H4 (cell line): ENCODE data around the gene PSMA3. TPM values are rescaled to one million over a fixed set of nuclear protein-coding genes. Genes with fewer than 3 reads are reported as not detected.

Experiments used
- DNase-seq: peaks from one replicate; pipeline ENCODE4 v3.0.0-alpha.2; 2015; ENCODE audit warnings: low spot score
- total RNA-seq: library from RNA; depleted of rRNA; stranded (reverse); fragments of >200 nt; shearing (Covaris generic); gene quantifications from 2 replicates; pipeline ENCODE4 v1.2.3, GENCODE V29; 2014

PSMA3 gene
- total RNA-seq, 1 experiment from 2014 or later, result 292 TPM

DNA sequence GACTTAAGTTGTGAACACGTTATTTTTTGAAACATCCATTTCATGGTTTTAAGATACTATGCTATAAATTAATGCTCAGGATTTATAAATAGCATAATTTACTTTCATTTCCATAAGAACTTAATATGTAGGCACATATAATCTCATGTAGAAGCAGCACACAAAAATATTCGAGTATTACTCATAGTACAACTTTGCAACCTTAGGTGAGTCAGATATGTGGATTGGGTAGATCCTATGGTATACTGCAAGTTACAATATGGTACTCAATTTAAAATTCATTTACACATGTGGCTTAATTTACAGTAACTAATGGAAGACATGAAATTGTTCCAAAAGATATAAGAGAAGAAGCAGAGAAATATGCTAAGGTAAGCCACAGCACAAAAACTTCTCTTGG is 26.0 kb downstream of the PSMA3 start:
- no peak for DNase-seq

DNA sequence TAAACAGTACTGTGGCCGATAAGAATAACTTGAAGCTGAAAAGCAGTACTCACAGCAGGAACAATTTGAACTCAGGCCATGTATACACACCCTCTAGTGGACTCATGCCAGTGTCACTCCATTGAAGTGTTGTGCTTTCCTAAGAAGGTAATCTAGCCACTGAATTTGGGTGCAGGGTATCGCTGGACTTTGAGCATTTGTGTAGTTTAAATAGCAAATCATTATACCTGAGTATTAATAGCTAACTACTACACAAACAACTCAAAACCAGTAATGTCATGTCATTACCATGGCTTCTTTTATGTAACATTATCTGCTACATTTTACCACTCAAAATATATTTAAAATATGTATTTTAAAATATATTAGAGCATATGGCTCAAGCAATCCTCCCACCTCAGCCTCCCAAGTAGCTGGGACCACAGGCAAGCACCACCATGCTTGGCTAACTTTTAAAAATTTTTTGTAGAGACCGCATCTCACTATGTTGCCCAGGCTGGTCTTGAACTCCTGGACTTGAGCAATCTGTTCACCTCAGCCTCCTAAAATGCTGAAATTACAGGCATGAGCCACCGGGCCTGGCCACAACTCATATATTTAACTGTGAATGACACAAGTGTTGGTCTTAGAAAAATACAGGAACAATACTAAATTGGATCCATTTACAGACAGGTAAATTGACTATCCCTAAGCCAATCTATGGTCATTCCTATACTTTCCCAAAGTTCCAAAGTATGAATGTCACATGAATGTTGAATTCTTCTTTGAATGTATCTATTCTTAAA is 28.1 kb downstream of the PSMA3 start:
- peak; percentile 16 for DNase-seq

DNA sequence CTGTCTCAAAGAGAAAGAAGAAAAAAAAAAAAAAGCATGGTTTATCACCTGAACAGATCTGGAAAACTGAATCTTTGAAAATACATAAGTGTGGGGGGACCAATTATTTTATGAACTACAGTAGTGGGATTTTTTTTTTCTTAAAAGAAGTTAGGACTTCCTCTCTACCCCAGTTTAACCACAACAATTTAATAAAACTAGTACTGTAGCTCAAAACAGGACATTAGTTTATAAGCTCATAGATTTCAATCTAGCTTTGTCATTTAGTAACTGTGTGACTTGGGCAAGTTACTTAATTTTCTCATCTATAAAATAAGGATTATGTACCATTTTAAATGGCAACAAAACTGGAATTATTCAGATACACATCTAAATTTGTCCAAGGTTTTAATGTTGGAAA is 30.2 kb downstream of the PSMA3 start:
- no peak for DNase-seq

DNA sequence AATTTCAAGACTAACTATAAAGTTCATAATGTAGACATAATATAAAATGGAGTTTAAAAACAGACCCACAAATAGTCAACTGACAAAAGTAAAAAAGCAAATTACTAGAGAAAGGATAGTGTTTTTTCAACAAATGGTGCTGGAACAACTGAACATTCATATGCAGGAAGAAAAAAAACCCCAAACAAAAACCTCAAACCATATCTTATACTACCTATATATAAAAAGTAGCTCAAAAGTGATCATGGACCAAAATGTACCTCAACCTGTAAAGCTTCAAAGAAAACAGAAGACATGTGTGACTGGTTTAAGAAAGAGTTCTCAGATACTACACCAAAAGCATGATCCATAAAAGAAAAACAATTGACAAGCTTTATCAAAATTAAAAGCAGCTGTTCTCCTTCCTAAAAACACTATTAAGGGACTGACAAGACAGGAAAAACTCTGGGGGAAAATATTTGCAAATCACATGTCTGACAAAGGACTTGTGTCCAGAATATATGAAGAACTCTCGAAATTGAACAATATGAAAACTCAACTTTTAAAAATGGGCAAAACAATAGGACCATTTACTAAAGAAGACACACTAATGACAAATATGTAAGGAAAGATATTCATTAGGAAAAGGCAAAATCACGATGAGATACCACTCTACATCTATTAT is 31.0 kb downstream of the PSMA3 start:
- DNase-seq, result no peak

DNA sequence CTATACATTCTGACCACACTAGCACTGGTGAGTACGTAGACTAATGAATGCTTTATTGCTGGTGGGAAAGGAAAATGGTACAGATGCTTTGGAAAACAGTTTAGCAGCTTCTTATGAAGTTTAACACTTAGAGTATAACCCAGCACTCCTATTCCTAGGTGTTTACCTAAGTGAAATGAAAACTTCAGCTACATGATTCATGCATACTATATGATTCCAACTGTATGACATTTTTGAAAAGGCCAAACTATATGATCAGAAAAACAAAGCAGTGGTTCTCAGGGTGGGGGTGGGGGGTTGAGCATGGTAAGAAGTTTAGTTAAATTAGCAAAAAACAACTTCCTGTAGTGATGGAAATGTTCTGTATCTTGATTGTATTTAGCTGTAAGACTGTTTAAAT is 31.6 kb downstream of the PSMA3 start:
- no peak for DNase-seq

DNA sequence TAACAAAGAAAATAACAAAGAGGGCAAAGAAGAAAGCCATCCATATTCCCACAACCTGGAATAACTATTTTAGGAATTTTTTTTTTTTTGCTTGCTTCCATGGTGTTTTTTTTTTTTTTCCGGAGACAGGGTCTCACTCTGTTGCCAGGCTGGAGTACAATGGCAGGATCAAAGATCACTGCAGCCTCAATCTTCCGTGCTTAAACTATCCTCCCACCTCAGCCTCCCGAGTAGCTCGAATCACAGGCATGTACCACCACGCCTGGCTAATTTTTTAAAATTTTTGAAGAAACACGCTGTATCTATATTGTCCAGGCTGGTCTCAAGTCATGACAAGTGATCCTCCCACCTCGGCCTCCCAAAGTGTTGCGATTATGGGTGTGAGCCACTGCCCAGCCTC is 33.5 kb downstream of the PSMA3 start:
- no peak for DNase-seq

DNA sequence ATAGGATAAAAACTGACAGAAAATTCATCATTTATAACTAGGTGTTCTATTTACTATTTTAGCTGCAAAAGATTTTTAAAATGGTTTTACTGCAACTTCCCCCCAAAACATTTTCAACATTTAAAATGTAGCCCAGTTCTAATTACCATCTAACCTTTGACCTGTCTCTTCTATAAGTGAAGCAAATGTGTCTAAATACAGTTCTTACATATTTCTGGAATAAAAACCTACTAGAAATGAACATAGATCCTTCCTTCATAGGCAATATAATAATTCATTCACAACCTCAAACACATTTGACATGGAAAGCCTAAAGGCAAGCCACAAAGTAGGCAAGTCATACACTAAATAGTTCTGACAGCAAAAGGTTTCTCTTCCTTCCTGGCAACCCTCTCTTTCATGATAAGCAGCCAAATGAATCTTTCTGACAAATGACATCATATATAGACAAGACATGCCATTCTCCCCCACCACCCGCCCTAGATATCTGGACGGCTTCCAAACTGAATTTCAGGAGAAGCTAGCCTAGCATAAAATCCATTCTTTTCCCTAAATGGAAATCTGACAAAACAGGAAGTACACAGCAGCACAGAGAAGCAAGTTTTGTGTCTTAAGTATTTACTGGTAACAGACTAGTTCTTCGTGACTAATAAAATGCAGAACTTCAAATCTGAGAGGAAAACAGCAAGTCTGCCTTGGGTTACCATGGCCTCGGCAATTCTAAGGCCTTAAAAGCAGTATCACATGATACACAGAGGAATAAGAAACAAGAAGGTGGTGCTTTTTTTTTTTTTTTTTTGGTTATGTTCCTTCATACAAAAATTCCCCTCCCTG is 36.5 kb downstream of the PSMA3 start:
- peak; percentile 23 for DNase-seq

DNA sequence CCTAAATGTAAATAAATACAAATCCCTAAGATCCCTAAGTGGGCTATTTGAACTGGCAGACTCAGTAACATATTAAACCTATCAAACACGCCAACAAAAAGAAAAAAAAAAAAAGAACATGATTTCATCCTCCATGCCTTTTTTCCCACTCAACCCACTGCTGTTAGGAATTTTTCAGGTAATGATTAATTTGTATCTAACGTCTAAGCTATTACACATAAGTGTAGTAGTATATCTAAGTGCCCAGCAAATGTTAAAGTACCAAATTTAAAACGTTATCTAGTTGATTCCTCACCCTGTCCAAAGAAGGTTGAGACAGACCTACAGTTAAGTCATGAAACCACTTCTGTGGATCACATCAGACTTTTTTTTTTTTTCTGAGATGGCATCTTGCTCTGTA is 37.3 kb downstream of the PSMA3 start:
- DNase-seq, result no peak

DNA sequence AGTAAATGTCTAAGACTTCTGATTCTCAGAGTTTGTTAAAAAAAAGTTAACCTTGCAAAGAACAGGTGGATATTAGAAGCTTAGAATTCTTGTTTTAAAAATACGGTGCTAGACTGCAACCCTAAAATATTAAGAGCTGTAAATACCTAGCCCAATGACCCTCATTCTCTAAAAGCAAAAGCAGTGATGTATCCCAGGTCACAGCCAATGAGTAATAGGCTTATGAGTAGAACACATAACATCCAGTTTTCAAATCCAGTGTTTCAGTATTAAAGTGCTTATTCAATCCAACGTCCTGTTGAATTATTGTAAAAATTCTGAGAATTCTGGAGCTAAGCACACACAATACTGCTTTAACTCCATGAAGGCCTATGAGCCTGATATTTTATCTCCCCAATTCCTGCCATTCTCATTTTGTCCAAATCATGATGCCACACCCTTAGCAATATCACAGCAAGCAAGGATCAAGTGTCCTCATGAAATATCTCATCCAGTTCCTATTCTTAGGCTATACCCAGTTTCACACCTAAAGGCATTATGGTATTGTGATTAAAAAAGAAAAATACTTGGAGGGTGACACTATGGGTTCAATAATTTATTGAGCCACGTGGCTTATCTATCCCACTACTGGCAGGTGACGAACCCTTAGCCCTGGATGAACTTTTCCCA is 38.4 kb downstream of the PSMA3 start:
- DNase-seq, result no peak

DNA sequence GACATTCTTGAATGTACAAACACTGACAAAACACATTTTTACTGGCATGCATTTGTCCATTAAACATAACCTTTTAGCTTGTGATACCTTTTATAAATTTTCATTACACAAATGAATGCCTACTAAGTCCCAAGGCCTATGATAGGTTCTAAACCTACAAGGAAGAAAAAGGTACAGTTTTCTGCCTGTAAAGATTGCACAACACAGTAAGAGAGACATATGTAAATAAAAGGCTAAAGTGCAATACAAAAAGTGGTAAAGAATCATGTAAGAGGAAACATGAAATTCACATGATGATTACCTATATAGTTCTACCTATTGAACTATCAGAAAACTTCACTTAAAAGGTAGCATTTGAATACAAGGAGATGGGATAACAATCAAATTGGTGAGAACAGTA is 39.1 kb downstream of the PSMA3 start:
- no peak for DNase-seq

DNA sequence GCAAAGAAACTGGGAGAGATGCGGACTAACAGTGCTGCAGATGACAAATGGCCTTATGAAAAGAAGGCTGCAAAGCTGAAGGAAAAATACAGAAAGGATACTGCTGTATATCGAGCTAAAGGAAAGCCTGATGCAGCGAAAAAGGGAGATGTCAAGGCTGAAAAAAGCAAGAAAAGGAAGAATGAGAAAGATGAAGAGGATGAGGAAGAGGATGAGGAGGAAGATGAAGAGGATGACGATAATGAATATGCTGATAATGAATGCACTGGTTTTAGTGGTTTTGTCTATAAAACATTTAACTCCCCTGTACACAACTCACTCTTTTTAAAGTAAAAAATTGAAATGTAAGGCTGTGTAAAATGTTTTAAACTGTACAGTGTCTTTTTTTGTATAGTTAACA is 40.5 kb downstream of the PSMA3 start:
- DNase-seq, result no peak

DNA sequence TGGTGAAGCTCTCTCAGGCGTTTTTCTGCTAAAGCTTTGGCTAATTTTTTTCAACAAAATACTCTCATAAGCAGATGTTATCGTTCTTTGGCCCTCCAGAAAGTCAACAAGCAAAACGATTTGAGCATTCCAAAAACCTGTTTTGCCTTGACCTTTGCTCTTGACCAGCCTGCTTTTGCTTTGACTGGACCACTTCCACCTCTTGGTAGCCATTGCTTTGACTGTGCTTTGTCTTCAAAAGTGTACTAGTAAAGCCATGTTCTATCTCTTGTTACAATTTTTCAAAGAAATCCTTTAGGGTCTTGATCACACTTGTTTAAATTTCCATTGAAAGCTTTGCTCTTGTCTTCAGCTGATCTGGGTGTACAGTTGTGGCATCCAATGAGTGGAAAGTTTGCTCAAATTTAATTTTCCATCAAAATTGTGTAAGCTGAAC is 43.0 kb downstream of the PSMA3 start:
- DNase-seq, result no peak

DNA sequence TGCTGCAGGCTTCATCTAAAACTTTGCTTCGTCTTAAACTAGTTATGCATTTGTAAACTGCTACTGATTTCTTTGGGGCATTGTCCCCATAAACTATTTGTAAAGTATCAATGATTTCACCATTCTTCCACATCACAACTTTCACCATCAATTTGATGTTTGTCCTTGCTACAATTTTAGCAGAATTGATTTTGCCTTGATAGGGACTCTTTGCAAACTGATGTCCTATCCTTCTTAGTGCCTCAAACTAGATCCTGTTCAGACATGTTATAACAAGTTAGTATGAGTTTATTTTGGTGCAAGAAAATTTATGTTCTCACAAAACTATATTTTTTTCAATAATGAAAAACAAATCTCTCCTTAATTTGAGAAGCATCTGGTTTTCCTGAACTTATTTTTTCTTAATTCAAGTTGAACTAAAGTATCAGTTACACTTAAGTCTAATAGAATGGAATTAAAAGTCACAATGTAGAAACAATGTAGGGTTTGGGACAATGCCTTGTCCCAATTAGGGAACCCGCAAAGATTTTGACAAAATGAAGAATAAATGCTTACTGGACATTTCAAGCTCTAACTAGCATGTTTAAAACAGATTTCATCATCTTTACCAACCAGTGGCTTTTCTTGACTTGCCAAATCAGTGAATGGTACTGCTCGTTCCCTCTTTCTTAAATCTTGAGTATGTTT is 43.6 kb downstream of the PSMA3 start:
- no peak for DNase-seq

DNA sequence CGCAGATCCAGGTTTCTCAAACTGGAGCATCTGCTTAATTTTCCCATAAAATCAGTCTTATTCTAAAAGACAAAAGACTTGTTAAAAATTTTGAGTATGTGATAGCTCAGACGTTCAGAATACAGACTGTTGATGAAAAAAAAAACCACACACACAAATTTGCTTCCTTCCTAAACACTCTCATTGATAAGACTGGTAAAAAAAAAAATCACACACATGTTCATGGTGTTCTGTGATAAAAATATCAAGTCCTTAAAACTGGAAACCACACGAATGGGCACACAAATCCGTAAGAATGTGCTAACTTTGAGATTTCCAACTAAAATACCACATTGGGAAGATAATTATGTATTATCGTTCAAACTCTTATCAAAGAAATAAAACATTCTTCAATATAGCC is 47.0 kb downstream of the PSMA3 start:
- DNase-seq, result no peak

DNA sequence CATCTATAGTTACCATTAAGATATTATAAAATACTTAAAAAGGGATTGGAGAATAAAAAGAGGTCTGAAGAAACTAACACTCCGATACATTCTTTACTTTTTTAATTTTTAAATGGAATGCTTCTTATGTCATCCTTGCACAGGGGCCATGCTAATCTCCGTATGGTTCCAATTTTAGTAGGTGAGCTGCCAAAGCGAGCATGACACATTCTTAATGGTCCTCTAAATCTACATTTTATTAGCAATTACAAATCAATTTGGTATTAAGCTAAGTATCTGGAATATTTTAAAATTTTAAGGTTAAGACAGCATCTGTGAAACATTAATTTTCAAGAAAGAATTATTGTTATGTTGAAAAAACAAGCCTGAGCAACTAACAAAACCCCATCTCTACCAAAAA is 47.5 kb downstream of the PSMA3 start:
- no peak for DNase-seq

DNA sequence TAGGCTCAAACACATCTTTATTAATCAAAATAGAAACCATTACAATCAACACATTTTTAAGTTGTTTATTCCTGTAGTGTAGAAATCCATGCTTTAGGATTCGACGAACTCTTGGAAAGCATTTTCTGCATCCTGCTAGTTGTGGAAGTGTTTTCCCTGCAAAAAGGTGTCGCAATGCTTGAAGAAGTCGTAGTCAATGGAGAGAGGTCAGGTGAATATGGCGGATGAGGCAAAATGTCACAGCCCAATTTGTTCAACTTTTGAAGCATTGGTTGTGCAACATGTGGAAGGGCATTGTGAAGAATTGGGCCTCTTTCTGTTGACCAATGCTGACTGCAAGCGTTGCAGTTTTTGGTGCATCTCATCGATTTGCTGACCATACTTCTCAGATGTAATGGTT is 49.6 kb downstream of the PSMA3 start:
- no peak for DNase-seq

DNA sequence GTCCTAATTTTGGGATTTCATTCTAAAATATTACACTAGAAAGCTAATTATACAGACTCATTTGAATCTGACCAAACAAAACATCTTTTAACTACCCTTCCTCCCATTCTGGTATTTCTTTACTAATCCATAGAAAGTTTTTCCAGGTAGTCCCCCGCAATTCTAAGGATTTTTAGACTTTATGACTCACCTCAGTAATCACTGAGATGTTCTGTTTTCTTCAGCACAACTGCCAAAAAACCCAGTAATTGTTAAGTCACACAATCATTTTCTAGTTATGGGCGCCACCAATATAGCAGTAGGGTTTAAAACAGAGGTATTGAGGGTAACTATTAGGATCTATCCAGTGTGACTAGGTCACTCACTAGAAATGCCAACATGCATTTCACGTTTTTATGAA is 52.1 kb downstream of the PSMA3 start:
- DNase-seq, result no peak

DNA sequence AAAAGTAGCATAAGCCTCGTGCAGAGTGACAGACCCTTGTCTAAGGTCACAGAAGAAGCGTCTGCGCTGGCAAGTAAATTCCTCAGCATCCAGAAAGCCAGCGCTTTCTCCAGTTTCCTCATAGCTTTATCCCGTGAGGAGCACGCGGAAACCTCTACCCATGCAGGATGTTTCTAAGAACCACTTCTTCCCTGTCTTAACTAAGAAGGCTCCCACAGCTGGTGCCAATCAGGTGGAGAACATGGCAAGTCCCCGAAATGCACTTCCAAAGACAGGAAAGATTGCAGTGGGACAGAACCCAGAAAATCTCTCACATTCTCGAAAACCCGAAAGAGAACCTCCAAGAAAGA is 52.7 kb downstream of the PSMA3 start:
- no peak for DNase-seq

DNA sequence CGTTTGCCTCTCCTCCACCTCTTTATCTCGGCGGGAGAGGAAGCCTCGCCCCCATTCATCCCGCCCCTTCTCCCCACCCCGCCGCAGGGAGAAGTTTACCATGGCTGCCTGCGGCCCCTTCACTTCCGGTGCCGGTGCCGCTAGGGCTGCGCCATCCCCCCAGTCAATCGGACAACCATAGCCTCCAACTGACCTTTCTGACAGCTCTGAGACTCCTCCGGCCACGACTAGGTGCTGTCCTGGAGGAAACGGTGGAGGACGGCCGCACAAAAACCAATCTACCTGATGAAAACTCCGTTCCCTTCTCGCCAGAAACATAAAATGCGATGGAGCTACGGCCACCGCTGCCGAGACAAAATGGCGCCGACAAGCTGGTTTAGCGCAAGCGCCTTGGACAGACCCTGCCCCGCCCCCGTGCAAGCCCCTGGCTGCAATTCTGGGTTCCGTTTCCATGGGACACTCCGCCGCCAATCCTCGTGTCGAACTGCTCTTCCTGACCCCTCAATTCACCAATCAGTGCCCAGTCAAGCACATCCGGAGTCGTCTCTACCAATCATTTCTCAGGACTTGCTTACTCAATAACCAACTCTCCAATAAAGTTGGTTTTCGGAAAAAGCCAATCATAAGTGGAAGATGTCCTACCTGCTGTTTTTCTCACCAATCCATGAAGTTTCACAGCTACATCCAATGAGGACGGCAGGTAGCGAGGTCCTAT is 53.3 kb downstream of the PSMA3 start:
- DNase-seq, result peak; percentile 100

DNA sequence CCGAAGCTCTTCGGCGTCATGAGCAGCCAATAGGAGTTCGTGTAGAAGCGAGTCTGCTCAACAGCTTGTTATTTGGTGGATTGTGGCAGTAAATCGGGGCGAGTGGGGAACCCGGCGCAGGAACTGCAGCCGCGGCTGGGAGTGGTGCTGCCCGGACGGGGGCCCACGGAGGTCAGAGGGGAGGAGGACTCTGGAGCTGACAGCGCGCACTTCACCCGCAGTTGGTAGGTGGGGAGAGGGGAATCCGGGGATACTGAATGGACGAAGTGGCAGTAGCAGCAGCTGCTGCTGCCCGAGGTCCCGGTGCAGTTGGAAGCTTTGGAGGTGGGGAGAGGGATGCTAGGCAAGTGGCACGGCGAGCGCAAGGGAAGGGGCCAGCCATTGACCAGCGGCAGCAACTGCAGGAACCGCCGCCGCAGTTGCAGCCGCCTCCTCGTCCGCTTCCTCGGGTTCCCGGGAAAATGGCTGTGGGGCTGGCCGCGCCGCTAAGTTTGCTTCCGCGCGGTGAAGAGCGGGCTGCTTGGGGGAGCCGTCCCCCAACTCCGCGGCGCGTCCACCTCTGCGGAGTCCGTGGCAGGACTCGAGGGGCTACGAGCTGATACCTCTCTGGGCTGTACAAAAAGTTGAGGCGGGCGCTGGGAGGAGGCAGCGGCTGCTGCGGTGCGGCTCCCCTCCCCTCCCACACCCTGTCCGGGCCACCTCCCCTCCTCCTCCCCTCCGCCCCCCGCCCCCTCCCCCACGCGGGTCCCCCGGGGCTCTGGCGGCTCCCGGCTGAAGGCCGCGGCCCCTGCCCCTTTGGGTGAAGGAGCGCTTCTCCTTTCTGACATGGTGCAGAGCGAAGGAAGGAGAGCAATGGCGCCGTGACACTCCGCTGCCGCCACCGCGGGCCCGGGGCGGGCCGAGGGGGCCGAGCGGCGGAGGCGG is 54.1 kb downstream of the PSMA3 start, which contains the start of gene ARID4A:
Gene ARID4A (plus strand): TSS at position 79 of the 924 bp plus-strand sequence. CDS start 1,300 bp downstream, outside the sequence.
- no peak for DNase-seq
